H1 (cell line): ENCODE results near the gene PIGT. TPM values are rescaled to one million over a fixed set of nuclear protein-coding genes. Genes with fewer than 3 reads are reported as not detected.

Source experiments
- ATF3 ChIP-seq: IDR thresholded peaks from 2 replicates; pipeline ENCODE4 v1.6.1; 2011; ENCODE audit warnings: low read depth, mild to moderate bottlenecking, low read length; ENCODE audit not compliant: insufficient read depth
- CEBPB ChIP-seq: IDR thresholded peaks from 2 replicates; pipeline ENCODE4 v1.6.1; 2012; ENCODE audit warnings: low read depth, low read length
- POLR2A ChIP-seq, 2 experiments: IDR thresholded peaks; 1 replicate in 1 of 2; 2 replicates in 1 of 2; pipeline ENCODE4 v1.6.1; 2011; ENCODE audit warnings: low read depth in 2 of 2, low read length in 2 of 2, mild to moderate bottlenecking in 2 of 2; ENCODE audit errors: control extremely low read depth in 1 of 2
- polyA plus RNA-seq, 7 experiments: library from polyadenylated mRNA; depleted of rRNA in 3 of 7; stranded (reverse) in 5 of 7; unstranded in 2 of 7; fragments of >200 nt in 5 of 7; fragments of 200-250 nt in 2 of 7; gene quantifications; 1 replicate in 5 of 7; 2 replicates in 1 of 7; 4 replicates in 1 of 7; pipeline versions ENCODE4 v1.2.1 to v1.2.3, GENCODE V29; 2011 to 2013; ENCODE audit warnings: missing spikeins in 2 of 7, mixed read lengths in 2 of 7
- total RNA-seq: library from RNA; stranded (reverse); fragmentation: NEBNext Ultra II Directional; extraction: Animal tissue kit (Norgen Biotek cat#: 25700); gene quantifications from 2 replicates; pipeline ENCODE4 v1.2.1, GENCODE V29; 2021

Gene PIGT
- total and polyA plus RNA-seq, 2 of the 8 experiments (the other 6 are each of a cell fraction or from before 2014, with no cell fraction given): 66.0 to 89.7 TPM

DNA sequence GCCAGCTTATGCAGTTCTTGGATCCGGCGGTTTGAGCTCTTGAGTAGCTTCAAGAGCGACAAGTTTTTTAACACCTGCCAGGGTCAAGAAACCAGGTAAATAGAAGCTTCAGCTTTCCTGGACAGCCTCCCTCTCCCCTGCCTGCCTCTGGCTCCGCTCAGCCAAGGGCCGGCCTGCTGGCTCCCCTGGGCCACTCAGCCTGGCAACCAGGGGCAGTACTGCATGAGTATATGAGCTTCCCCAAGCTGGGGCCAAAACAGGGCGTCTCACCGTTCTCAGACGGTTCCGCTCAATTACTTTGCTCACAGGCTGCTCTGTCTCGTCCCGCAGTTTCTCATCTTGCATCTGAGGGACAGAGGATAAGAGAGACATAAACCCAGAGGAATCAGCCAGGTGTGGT, 38.7 kb upstream of the PIGT start (continued):
- no peak for TF ChIP-seq ATF3
- no peak for TF ChIP-seq POLR2A (IDR thresholded peaks at IDR 0.05; ENCODE audit: control extremely low read depth in 1 of 2, low read depth in 2 of 2, low read length in 2 of 2)
- TF ChIP-seq CEBPB: no peak
